ENCODE data around the gene SLC12A7.
"Not testable (repeated sequence)": the region's sequence is repeated elsewhere in the genome, so short reads cannot be mapped to it uniquely, and the experiment has no call there.

The SLC12A7 gene

GRCh38 chr5:1111727-1112289 lies at the start of gene SLC12A7:
Gene SLC12A7, minus strand, starts transcription at chr5:1112063. Its CDS starts 72 bp downstream, at chr5:1111991.
- TF ChIP-seq CTCF (IDR thresholded peaks at IDR 0.05; ENCODE audit: low read length, missing control alignments), result no peak
- peak within 1 kb of the TSS; percentile 69 for H3K4me3 ChIP-seq (replicated peaks; ENCODE audit: low read depth, low read length)
- DNase-seq (ENCODE audit: low read depth), result no peak

- DNase-seq (ENCODE audit: low read depth), result peak; percentile 22
- no peak overlapping the region for H3K4me3 ChIP-seq (replicated peaks; ENCODE audit: low read depth, low read length)
- TF ChIP-seq CTCF (IDR thresholded peaks at IDR 0.05; ENCODE audit: low read length, missing control alignments), result no peak
Measured at GRCh38 chr5:1161108-1161832, 49.4 kb upstream of the SLC12A7 start.

GRCh38 chr5:1159774-1160406 lies 48.0 kb upstream of the SLC12A7 start:
- no peak overlapping the region for H3K4me3 ChIP-seq (replicated peaks; ENCODE audit: low read depth, low read length)
- no peak for DNase-seq (ENCODE audit: low read depth)
- no peak for TF ChIP-seq CTCF (IDR thresholded peaks at IDR 0.05; ENCODE audit: low read length, missing control alignments)

DNA sequence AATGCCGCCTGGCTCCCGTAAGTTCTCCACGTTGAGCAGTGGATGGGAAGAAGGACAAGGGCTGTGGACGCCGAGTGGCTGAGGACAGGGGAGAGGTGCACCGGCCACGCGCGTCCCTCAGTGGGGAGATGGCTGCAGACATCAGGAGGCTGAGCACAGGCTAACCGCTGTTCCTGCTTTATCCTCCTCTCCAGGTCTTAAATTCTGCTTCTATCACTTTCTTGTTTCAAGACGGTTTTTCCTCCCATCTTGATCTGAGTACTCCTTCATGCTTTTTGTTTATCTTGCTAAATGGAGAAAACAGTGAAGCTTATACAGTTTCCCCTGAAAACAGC lies 47.4 kb upstream of the SLC12A7 start:
- no peak overlapping the region for H3K4me3 ChIP-seq (replicated peaks; ENCODE audit: low read depth, low read length)
- no peak for TF ChIP-seq CTCF (IDR thresholded peaks at IDR 0.05; ENCODE audit: low read length, missing control alignments)

GRCh38 chr5:1158647-1159340 lies 46.9 kb upstream of the SLC12A7 start:
- no peak for TF ChIP-seq CTCF (IDR thresholded peaks at IDR 0.05; ENCODE audit: low read length, missing control alignments)
- no peak overlapping the region for H3K4me3 ChIP-seq (replicated peaks; ENCODE audit: low read depth, low read length)
- DNase-seq (ENCODE audit: low read depth), result no peak

More for the DNA sequence above, 47.4 kb upstream of the SLC12A7 start:
- DNase-seq (ENCODE audit: low read depth), result no peak

DNA sequence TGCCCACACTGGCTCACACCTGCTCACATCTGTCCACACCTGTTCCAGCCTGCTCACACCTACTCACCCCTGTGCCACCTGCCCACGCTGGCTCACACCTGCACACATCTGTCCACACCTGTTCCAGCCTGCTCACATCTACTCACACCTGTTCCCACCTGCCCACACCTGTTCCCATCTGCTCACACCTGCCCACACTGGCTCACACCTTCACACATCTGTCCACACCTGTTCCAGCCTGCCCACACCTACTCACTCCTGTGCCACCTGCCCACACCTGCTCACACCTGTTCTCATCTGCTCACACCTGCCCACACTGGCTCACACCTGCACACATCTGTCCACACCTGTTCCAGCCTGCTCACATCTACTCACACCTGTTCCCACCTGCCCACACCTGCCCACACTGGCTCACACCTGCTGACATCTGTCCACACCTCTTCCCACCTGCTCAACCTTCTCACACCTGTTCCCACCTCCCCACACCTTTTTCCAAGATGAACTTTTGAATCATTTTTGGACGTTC lies 45.7 kb upstream of the SLC12A7 start:
- DNase-seq (ENCODE audit: low read depth); H3K4me3 ChIP-seq (replicated peaks; ENCODE audit: low read depth, low read length): not testable (repeated sequence)
